Stomach (tissue), 4 donors: Measurements from ENCODE around the gene PLA2G15.

Source experiments
- CTCF ChIP-seq, 7 experiments: fragments of 450-650 bp in 4 of 7; fragments of 200-600 bp in 3 of 7; sonication (generic) in 3 of 7; IDR thresholded peaks; one replicate each; pipeline ENCODE4 v1.5.1; 2016 to 2019; ENCODE audit warnings: antibody characterized with exemption in 7 of 7, control low read depth in 2 of 7, mild to moderate bottlenecking in 1 of 7
- POLR2A ChIP-seq, 4 donors: fragments of 450-650 bp; IDR thresholded peaks; one replicate each; pipeline ENCODE4 v1.6.1; 2016; ENCODE audit warnings: antibody characterized with exemption in 4 of 4, control low read depth in 2 of 4, mild to moderate bottlenecking in 1 of 4, moderate library complexity in 1 of 4

GRCh38 chr16:68272507-68273209 is 27.5 kb downstream of the PLA2G15 start:
- no peak for TF ChIP-seq CTCF (IDR thresholded peaks at IDR 0.05)
- TF ChIP-seq POLR2A (IDR thresholded peaks at IDR 0.05), result no peak
